Measurements from ENCODE around the gene ZNF573.

- TF ChIP-seq CTCF (conservative IDR thresholded peaks at IDR 0.05 in 1 of 2, IDR thresholded peaks at IDR 0.05 in 1 of 2; ENCODE audit: extremely low read depth in 1 of 2, insufficient read depth in 1 of 2, low read depth in 1 of 2, low read length in 2 of 2) (no peak), EZH2 (IDR thresholded peaks at IDR 0.05; ENCODE audit: borderline replicate concordance, low read length) (no peak)
Measured at GRCh38 chr19:37719927-37720265, 59.5 kb downstream of the ZNF573 start.
